ENCODE data around the gene TNNT3. TPM values are rescaled to one million over a fixed set of nuclear protein-coding genes. Genes with fewer than 3 reads are reported as not detected.

Gene TNNT3
- total RNA-seq, 1 experiment from 2014 or later, result not detected

GRCh38 chr11:1896468-1896867, 23.0 kb upstream of the TNNT3 start:
- no peaks in the 10 kb centered on the region for H3K9me3 ChIP-seq (ENCODE audit: low read length)
- H2AFZ ChIP-seq (ENCODE audit: low read length), result no peak overlapping the region
- intact Hi-C loops (cut with micrococcal nuclease), result loop anchor here (10.0 kb wide), 1 partner anchor 48 kb away; the partner anchor contains the start of gene MRPL23
- H4K20me1 ChIP-seq (ENCODE audit: low read length), result no peaks in the 10 kb centered on the region
- DNase-seq (no peak), ATAC-seq (no peak)
- no peak for TF ChIP-seq EZH2 (IDR thresholded peaks at IDR 0.05; ENCODE audit: low read length, unreplicated experiment)
- no peak for TF ChIP-seq CTCF (conservative IDR thresholded peaks at IDR 0.05; ENCODE audit: low read depth, low read length)
- no peak for TF ChIP-seq EZH2phosphoT487 (IDR thresholded peaks at IDR 0.05; ENCODE audit: borderline replicate concordance, low read length)
- H3K9ac ChIP-seq (ENCODE audit: low read length), result no peak overlapping the region
- no peak overlapping the region for H3K4me3 ChIP-seq (ENCODE audit: low read length)
- POLR2A ChIA-PET (ENCODE audit: unreplicated experiment), result no interaction called here
- no peaks in the 10 kb centered on the region for H3K36me3 ChIP-seq (ENCODE audit: low read depth, low read length)
- BruUV-seq (replicated peaks), result no TSS peak
- H3K27me3 ChIP-seq (ENCODE audit: low read length), result peaks cover 45% of the 10 kb centered on the region
- no peaks in the 10 kb centered on the region for H3F3A ChIP-seq (ENCODE audit: low read length, unreplicated experiment)
- no peak overlapping the region for H3K27ac ChIP-seq (ENCODE audit: low read length)
- no peaks in the 10 kb centered on the region for H3K9me2 ChIP-seq (replicated peaks; ENCODE audit: low read length)
- no peak overlapping the region for H3K4me2 ChIP-seq (ENCODE audit: low read length)
- H3K79me2 ChIP-seq (ENCODE audit: low read length), result no peaks in the 10 kb centered on the region
- CTCF ChIA-PET, result no interaction called here
- no peaks in the 10 kb centered on the region for H3K4me1 ChIP-seq (ENCODE audit: insufficient read depth, low read length)

- Histone ChIP-seq H2AFZ (ENCODE audit: low read length) (no peak overlapping the region), H3K4me2 (ENCODE audit: low read length) (no peak overlapping the region), H3K79me2 (ENCODE audit: low read length) (no peaks in the 10 kb centered on the region), H3F3A (ENCODE audit: low read length, unreplicated experiment) (no peaks in the 10 kb centered on the region), H4K20me1 (ENCODE audit: low read length) (no peaks in the 10 kb centered on the region), H3K9me2 (replicated peaks; ENCODE audit: low read length) (no peaks in the 10 kb centered on the region), H3K27me3 (ENCODE audit: low read length) (peaks cover 45% of the 10 kb centered on the region), H3K4me1 (ENCODE audit: insufficient read depth, low read length) (no peaks in the 10 kb centered on the region), H3K9ac (ENCODE audit: low read length) (no peak overlapping the region), H3K27ac (ENCODE audit: low read length) (no peak overlapping the region), H3K9me3 (ENCODE audit: low read length) (no peaks in the 10 kb centered on the region), H3K4me3 (ENCODE audit: low read length) (no peak overlapping the region), H3K36me3 (ENCODE audit: low read depth, low read length) (no peaks in the 10 kb centered on the region)
- intact Hi-C loops (cut with micrococcal nuclease), result loop anchor here (10.0 kb wide), 1 partner anchor 48 kb away; the partner anchor contains the start of gene MRPL23
- TF ChIP-seq EZH2phosphoT487 (IDR thresholded peaks at IDR 0.05; ENCODE audit: borderline replicate concordance, low read length) (no peak), CTCF (conservative IDR thresholded peaks at IDR 0.05; ENCODE audit: low read depth, low read length) (no peak), EZH2 (IDR thresholded peaks at IDR 0.05; ENCODE audit: low read length, unreplicated experiment) (no peak)
- CTCF ChIA-PET, result no interaction called here
- DNase-seq, result no peak
- POLR2A ChIA-PET (ENCODE audit: unreplicated experiment), result no interaction called here
- no peak for ATAC-seq
- no TSS peak for BruUV-seq (replicated peaks)
Measured at GRCh38 chr11:1896923-1897322, 22.6 kb upstream of the TNNT3 start.

GRCh38 chr11:1899090-1899489, 20.4 kb upstream of the TNNT3 start:
- no peak for DNase-seq
- Histone ChIP-seq H3K9ac (ENCODE audit: low read length) (no peak overlapping the region), H3K9me3 (ENCODE audit: low read length) (no peaks in the 10 kb centered on the region), H3K27ac (ENCODE audit: low read length) (no peak overlapping the region), H3K4me1 (ENCODE audit: insufficient read depth, low read length) (no peaks in the 10 kb centered on the region), H3K9me2 (replicated peaks; ENCODE audit: low read length) (no peaks in the 10 kb centered on the region), H3F3A (ENCODE audit: low read length, unreplicated experiment) (no peaks in the 10 kb centered on the region), H3K27me3 (ENCODE audit: low read length) (peaks cover 53% of the 10 kb centered on the region), H3K36me3 (ENCODE audit: low read depth, low read length) (no peaks in the 10 kb centered on the region), H2AFZ (ENCODE audit: low read length) (no peak overlapping the region), H3K79me2 (ENCODE audit: low read length) (no peaks in the 10 kb centered on the region), H3K4me2 (ENCODE audit: low read length) (no peak overlapping the region), H3K4me3 (ENCODE audit: low read length) (no peak overlapping the region), H4K20me1 (ENCODE audit: low read length) (no peaks in the 10 kb centered on the region)
- no peak for ATAC-seq
- ChIA-PET POLR2A (ENCODE audit: unreplicated experiment) (no interaction called here), CTCF (no interaction called here)
- intact Hi-C loops (cut with micrococcal nuclease), result loop anchor here (10.0 kb wide), 1 partner anchor 46 kb away; the partner anchor contains the start of gene MRPL23
- BruUV-seq (replicated peaks), result no TSS peak
- TF ChIP-seq CTCF (conservative IDR thresholded peaks at IDR 0.05; ENCODE audit: low read depth, low read length) (no peak), EZH2 (IDR thresholded peaks at IDR 0.05; ENCODE audit: low read length, unreplicated experiment) (no peak), EZH2phosphoT487 (IDR thresholded peaks at IDR 0.05; ENCODE audit: borderline replicate concordance, low read length) (no peak)
